DMS 273 treated with DMSO at 0.1 percent for 48 hours (cell line): Measurements from ENCODE around the gene FOXJ1.
"Not testable (repeated sequence)": the region's sequence is repeated elsewhere in the genome, so short reads cannot be mapped to it uniquely, and the experiment has no call there.

Experiments
- DNase-seq: peaks from one replicate; lab custom pipeline; 2025; lab: John Stamatoyannopoulos, UW

The FOXJ1 gene, protein sequence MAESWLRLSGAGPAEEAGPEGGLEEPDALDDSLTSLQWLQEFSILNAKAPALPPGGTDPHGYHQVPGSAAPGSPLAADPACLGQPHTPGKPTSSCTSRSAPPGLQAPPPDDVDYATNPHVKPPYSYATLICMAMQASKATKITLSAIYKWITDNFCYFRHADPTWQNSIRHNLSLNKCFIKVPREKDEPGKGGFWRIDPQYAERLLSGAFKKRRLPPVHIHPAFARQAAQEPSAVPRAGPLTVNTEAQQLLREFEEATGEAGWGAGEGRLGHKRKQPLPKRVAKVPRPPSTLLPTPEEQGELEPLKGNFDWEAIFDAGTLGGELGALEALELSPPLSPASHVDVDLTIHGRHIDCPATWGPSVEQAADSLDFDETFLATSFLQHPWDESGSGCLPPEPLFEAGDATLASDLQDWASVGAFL

DNA sequence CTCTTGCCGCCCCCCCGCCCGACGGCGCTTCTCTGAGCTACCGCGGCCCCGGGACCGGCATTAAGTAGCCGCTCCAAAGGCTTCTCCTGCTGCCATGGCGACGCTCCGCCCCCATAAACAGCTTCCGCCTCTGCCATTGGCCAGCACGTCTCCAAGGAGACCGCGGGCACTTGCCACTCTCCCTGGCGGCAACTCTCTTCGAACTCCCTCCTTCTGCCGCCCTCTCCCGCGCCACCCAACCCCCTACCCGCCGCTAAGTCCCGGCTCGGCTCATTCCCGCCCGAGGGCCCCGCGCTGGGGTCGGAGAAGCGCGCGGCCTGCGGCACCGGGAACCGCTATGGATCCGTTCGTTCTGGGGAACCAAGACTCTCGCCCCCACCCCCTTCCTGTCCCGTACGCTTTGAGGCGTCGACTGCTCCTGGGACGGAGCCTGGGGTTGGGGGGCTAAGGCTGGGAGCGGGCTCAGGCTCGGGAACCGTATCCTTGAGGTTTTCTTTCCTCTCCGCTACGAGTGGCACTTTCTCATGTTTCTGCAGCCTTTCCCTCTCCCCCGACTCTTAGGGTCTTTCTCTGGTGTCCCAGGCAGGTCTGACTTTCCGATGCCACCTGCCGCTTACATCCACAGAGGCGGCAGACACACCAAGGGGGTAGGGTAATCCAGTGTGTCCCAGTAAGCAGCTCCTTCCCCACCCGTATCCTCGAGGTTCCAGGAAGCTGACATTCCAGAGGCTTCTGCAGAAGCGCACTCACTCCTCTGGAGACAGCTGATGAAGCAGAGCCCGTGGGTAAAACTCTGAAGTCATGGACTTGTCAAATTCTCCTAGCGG is at the start of gene FOXJ1:
FOXJ1 (minus strand) TSS at position 34 of the 827 bp plus-strand sequence. CDS start 850 bp downstream, outside the sequence.
- DNase-seq: peak; percentile 81

DNA sequence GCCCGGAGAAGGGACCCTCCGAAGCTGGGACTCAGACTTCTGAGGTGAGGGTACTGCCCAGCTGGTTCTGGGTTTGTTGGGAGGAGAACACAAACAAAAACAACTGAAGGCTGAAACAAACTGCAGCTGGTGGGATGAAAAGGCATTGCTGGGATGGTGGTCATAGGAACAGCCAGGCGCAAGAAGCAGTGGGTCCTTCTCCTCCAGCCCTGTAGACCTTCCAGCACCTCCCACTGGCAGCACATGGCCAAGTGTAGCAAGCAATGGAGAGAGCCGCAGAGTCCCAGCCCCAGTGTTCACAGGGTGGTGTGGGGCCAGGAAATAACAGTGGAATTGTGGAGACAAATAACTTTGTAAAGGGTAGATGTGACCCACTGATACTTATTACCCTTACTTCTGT is 48.7 kb upstream of the FOXJ1 start:
- no peak for DNase-seq

DNA sequence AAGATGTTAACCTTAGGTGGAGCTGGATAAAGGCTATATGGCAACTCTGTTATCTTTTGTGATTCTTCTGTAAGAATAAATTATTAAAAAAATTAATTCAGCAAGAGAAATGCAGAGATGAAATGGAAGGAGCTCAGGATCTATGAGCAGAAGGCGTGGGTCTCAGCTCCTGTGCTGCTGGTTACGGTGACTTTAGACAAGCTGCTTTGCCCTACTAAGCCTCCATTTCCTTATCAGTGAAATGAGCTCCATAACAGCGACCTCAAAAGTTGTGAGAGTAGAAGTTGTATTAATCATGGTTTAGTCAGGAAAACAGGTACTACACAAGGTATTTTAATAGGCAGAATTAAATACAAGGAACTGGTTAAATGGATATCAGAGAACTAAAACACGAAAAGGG is 48.2 kb upstream of the FOXJ1 start:
- no peak for DNase-seq

DNA sequence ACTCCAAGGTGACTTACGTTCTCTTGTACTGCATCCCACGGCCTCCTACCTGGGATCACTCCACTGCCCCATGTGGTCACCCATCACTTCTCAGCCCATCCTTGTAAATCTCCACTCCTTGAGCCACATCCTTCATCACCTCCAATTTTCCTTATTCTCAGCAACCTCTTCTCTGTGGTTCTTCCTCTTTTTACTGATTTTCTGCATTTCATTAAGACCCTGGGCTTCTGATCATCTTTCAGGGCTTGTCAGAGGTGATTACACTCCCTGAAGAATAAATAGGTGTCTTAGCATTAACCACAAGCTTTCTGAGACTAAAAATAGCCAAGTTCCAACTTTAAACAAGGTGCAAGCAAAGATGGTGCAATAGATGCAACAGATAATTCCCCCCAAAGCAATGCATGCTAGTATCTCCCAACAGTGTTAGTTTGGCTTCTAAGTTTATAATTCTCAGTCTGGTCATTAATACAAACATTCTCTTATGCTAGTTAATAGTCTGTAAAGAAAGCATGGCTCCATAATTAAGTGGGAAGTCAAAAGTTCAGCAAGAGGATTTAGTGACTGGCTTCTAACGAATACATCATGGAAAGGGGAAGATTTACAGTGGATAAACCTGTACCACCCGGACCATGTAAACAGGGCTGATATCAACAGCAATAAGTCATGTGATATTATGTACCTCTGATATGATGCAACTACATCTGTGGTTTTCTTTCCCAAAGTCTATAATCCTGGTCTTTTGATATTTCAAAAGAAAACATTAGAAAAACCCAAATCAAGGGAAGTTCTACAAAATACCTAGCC is 47.4 kb upstream of the FOXJ1 start:
- no peak for DNase-seq

DNA sequence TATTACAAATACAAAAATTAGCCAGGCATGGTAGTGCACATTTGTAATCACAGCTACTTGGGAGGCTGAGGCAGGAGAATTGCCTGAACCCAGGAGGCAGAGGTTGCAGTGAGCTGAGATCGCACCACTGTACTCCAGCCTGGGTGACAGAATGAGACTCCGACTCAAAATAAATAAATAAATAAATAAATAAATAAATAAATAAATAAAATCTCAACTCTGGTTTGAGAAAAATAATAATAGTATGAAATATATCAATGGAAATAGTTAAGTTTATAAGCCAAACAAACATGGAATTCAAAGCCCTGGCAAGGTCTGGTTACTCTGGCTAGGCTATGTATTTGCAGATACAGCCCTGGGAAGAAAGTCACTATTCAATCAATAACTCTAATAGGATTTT is 45.7 kb upstream of the FOXJ1 start:
- DNase-seq: not testable (repeated sequence)

DNA sequence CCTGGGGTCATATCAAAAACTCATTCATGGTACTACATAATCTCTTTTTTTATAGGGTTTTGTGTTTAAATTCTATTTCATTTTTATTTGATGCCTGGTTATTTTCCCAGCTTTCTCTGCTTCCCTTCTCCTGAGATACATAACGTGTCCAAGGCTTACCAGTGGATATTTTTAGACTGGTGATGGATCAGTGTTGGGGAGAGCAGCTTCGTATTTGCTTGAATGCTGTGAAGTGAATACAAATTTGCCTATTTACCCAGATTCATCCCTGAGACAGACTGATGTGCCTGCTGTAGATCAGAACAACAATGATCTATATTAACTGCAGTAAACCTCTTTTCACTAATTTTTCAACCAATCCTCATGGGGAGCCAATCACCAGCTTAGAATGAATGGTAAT is 43.2 kb upstream of the FOXJ1 start:
- DNase-seq: no peak

DNA sequence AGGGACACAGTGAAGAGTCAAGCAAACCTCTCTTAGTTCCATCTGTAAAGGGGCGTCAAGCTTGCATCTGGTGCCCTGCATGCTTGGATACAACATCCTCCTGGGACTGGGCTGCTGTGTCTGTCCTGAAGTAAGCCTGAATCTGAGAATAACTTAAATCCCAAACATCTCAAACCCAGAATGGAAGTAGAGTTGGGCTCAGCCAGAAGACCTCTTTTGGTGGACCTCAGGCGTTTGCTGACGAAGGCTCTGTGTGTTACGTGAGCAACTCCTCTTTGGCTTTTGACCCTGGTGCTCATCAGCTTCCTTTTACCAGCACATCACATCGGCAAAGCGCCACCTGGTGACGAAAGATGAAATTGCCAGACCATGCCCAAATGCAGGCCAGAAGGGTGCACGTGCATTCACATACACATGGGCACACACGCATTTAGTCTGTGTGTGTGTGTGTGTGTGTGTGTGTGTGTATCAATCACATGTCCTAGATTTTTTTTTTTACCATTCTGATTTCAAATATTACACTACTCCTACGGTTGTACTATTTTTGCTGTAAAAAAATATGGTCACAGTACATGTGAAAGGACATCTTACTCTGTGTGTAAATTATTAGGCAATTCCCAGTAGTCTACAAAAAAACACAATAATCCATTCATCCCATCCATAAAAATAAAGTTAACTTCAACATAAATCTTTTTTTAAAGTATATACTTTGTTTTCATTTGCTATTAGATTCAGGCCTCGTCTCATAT is 41.1 kb upstream of the FOXJ1 start:
- DNase-seq: peak; percentile 75

DNA sequence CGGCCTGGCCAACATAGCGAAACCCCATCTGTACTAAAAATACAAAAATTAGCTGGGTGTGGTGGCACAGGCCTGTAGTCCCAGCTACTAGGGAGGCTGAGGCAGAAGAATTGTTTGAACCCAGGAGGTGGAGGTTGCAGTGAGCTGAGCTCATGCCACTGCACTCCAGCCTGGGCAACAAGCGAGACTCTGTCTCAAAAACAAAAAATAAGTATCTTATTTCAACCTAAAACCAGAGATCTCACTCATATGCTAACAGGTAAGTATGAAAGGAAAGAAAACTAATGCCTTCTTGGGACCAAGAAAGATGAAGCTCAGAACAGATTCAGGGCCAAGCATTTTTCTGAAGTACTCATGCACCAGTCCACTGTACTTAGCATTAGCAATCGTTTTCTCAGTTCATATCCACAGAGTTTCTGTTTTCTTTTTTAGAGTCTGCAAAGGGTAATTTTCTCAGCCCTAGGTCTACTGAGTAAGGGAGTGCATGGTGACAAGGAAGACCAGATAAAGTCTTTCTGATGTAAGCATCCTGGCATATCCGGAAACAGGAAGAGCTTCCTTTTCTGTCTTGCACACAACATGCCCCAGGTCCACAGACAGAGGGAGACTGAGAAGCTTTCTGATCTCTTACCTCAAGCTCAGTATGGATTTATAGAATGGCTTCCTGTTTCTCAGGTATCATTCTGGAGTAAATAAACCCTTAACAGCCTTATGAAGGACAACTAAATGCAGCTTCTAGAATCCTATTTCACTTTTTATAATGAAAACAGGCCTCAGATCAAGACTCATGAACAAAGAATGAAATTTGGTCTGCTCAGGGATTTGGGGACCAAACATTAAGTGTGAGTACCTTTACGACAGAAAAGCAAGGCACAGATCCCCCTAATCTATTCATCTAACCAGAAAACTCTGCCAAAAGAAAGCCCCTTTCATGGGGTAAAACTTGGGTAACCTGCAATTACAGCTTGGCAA is 38.7 kb upstream of the FOXJ1 start:
- DNase-seq: no peak

DNA sequence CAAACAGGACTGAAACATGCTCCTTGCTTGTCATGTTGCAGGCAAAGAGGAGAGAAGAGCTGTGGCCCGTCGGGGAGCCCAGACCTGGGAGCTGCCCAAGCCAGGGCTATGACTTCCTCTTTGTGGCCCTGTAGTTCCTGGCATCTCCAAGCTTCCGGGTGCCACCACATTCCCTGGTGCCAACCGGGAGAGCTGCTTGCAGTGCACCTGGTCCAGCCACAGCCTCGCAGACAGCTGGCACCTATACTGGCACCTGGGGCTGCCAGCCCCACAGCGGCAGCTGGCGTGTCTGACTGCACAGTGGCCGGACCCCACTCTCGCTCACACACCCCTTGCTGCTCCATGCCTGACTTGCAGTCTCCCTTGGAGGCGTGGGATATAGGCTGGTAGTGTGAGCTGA is 37.1 kb upstream of the FOXJ1 start:
- DNase-seq: no peak

DNA sequence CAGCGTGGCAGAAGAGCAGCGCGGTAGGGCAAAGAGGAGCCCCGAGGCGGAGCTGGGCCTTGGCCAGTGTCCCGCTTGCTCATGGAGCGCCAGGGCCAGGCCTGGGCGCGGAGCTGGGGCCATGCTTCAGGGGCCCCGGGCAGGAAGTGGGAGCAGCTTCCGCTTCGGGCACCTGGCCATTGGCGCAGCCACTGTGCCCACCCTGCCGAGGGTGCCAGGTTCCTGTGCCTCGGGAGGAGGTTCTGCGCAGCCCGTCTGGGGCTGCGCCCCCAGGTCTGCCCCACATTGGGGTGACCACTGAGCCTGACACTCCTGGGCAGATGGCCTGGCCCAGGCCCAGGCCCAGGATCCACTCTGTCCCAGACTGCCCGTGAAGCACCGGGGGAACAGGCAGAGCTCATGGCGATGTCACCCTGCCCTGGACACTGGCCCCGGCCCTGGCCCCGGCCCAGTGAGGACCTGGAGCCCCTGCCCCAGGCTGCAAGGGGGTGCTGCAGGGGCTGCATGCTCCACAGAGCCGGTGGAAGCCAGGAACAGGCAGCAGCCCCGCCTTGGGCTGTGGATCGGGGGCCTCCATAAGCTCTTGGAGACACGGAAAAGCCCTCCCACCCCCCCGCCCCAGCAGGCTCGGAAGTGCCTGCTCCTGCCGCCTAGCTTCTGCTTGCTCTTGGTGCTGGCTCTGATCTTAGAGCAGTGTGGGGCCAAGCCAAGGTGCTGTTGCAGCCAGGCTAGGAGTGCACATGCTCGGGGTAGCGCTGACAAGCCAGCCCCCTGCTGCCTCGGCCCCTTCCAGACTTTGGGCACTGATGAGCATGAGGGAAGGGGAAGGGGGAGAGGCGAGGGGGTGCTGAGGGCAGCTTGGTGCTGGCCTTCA is 35.9 kb upstream of the FOXJ1 start:
- DNase-seq: no peak

DNA sequence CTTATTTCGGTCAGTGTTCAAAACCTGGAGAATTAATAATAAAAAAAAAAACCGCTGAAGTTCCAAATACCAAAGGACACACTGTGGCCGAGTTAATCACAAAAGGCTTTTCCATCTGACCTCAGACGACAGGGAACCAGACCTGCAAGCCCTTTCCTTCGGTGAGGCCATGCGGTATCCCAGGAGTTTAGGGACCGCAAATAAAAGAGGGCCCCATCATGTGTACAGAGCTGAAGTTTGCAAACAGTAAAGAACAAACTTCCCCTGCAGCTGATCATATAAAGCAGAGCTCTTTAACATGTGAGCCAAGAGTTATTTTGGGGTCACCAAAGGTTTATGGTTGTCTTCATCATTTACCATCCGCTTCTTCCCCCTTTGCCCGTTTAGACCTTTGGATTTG is 33.0 kb upstream of the FOXJ1 start:
- DNase-seq: no peak

DNA sequence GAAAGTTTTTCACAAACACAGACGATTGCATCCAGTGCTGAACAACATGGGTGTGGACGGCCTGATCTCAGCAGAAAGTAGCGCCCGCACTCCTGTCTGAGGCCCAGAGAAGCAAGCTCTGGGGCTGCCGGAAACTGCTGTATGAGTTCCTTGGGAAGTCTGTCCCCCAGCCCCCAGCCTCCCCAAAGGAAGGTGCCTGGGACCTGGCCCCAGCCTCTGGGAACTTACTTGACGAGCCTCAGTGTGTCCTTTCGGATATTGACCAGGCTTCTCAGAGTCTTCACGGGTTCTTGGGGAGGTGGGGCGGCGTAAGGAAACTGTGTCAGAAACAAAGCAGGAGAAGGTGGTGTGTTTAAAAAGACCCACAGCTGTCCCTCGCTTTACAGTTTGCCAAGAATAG is 32.4 kb upstream of the FOXJ1 start:
- no peak for DNase-seq

DNA sequence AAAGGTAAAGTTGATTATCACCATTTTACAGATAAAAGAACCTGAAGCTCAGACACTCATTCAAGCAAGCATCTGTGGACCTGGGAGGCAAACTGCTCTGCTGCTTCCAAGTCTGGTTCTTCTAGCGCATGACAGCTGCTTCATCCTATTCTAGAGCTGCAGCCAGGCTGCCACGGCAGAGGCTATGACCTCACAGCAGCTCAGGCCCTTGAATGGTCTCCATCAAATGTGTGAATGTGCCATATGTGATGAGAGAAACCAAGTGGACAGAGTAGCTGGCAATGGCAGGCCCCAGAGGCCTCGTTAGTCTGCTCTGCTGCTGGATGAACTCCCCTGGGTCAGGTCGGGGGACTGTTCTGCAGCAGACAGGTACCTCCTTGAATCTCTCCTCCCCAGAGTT is 30.7 kb upstream of the FOXJ1 start:
- DNase-seq: no peak

DNA sequence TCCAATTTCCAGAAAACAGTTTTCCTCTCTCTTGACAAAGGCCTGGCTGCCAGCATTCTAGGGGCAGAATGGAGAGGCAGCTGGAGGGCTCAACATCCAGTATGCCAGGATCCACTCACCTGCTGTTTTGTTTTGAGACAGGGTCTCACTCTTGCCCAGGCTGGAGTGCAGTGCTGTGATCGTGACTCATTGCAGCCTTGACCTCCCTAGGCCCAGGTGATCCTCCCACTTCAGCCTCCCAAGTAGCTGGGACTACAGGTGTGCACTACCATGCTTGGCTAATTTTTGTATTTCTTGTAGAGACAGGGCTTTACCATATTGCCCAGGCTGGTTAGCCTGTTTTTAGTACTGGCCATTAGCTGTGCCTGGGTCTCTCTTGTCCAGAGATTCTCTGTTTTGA is 29.1 kb upstream of the FOXJ1 start:
- no peak for DNase-seq

DNA sequence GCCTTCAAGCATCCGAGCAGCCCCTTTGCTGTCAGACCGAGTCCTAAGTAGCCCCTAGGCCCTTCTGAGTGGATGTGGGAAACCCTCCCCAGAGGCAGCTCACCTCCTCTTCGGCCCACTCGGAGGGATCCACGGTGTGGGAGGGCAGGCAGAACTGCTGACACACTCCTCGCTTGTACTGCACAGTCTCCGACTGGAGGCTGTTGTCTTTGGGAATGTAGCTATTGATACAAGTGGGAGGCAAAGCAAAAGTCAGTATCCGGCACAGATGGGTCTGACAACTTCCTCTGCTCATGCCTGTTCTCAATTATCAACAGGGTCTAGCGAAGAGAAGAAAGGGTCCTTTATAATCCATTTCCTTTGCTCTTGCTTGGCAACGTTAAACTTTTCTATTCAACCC is 25.9 kb upstream of the FOXJ1 start:
- DNase-seq: no peak

DNA sequence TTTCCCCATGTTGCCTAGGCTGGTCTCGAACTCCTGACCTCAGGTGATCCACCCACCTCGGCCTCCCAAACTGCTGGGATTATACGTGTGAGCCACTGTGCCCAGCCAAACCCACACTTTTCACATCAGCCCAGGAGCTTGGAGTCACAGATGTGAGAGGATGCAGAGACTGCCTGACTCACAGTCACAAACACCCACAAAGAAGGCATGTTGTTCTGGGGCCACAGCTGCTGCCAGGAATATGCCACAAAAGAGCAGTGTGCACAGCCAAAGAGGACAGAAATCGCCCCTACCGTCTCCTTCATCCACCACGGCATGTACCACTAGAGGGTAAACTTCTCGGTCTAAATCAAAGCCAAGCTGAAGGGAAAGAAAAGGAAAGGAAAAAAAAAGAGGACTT is 25.1 kb upstream of the FOXJ1 start:
- DNase-seq: no peak

DNA sequence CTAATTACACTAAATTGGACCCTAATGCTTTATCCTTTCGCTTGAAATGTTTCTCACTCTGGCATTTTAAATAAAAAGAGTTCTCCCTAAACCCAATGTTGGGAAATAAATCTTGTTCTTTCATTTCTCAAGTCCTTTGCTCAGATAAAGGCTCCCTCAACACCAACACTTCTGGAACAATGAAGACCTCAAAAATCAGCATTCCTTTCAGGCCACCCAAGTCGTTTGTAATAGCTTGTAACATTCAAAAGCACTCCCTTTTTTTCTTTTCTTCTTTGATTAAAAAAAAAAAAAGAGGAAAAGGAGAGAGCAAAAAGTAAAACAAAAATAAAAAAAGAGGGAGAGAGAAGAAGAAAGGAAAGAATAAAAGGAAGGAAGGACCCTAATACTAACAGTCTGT is 23.3 kb upstream of the FOXJ1 start:
- no peak for DNase-seq

DNA sequence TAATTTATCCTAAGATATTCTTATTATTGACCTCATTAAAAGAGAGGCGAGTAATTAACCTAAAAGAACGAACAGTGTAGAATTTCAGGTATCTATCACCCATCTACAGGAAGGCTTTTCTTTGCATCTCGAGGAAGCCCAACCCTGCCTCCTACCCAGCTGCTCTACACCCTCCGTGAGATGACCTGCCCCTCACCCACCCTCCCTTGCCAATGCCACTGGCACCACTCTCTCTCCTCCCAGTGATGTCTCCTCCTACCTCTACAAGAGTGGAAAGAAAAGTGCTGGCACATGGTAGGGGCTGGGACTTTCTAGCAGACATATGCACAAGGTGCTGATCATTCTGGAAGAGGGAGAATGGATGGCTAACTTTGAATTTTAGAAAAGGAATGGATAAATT is 22.9 kb upstream of the FOXJ1 start:
- no peak for DNase-seq

DNA sequence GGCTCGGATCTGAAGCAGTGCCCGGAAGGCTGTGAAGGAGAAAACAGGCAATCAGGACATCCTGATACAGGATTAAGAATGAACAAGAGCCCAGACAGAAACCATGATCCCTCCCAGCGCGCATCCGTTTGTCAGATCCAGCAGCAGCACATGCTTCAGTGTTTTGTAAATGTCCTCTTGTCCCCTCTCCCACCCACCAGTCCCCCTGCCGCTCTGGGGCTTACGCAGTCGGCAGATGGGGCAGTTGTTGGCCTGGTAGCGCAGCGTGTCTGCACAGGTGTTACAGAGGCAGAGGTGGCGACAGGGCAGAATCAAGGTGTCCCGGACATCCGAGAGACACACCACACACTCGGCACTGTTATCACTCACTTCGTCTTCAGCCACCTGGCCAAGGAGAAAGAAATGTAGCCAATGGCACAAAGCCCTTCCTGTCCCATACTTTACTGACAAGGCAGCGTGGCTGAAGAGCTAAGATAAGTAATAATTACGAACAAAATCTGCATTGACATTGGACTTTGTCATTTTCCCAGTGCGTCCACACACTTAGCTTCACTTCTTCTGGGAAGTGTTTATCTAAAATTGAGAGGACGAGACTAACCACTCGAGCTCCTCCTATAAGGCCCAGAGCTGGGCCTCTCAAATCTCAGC is 20.7 kb upstream of the FOXJ1 start:
- DNase-seq: no peak
